Colonic mucosa (tissue), 4 donors: ENCODE data around the gene SLX9. TPM values are rescaled to one million over a fixed set of nuclear protein-coding genes. Genes with fewer than 3 reads are reported as not detected.

Experiments
- DNase-seq: peaks from one replicate; pipeline ENCODE4 v3.0.0-alpha.2; 2020
- H3K27ac ChIP-seq: fragments of 200-600 bp; one replicate; pipeline ENCODE4 v1.8.0; 2021
- H3K27me3 ChIP-seq: fragments of 200-600 bp; one replicate; pipeline ENCODE4 v1.8.0; 2021
- H3K36me3 ChIP-seq: fragments of 200-600 bp; one replicate; pipeline ENCODE4 v1.8.0; 2021
- H3K4me1 ChIP-seq: fragments of 200-600 bp; one replicate; pipeline ENCODE4 v1.8.0; 2021; ENCODE audit warnings: mild to moderate bottlenecking
- H3K4me3 ChIP-seq: fragments of 200-600 bp; one replicate; pipeline ENCODE4 v1.8.0; 2021
- H3K9ac ChIP-seq, 2 donors: one replicate each; pipeline ENCODE4 v1.7.0; 2013; ENCODE audit warnings: control low read depth in 2 of 2, low read depth in 2 of 2, low read length in 2 of 2
- H3K9me3 ChIP-seq: fragments of 200-600 bp; one replicate; pipeline ENCODE4 v1.8.0; 2021
- intact Hi-C: fragments of 100-400 bp; cut with DNase I; formaldehyde crosslinking; loops from one replicate; pipeline ENCODE4 v1.14.1; 2022
- total RNA-seq, 2 donors: library from RNA; stranded (reverse); fragmentation: NEBNext Ultra II Directional in 1 of 2; extraction: Animal tissue kit (Norgen Biotek cat#: 25700) in 1 of 2; gene quantifications; one replicate each; pipeline ENCODE4 v1.2.1, GENCODE V29; 2021
- TF ChIP-seq, protein P1 (sequence below): fragments of 200-600 bp; IDR thresholded peaks from one replicate; pipeline ENCODE4 v1.8.0; 2022; ENCODE audit warnings: antibody characterized with exemption, mild to moderate bottlenecking
- donor health status: healthy.
- donor health status: DM: no; HTN: no; CAD: no.
- donor health status: DM: no; HTN: no; CAD: no.

SLX9 gene
- total RNA-seq, 2 donors from 2014 or later = 30.6 to 50.1 TPM

DNA sequence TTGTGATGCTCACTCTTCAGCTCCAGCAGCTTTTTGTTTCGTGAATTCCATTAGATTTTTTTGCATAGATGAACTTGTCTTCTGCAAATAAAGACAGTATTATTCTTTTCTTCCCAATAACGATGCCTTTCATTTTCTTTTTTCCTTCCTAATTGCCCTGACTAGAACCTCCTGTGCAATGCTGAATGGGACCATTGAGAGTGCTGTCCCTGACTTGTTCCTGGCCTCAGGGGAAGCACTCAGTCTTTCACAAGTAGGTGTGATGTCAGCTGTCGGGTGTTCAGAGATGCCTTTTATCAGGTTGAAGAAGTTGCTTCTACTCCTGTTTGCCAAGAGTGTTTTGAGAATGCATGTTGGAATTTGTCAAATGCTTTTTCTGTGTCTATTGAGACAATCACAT, 70.3 kb downstream of the SLX9 start:
- Histone ChIP-seq H3K27ac (no peak overlapping the region), H3K9ac (no peak overlapping the region), H3K9me3 (no peaks in the 10 kb centered on the region), H3K4me3 (no peak overlapping the region), H3K4me1 (peaks cover 7% of the 10 kb centered on the region), H3K36me3 (no peaks in the 10 kb centered on the region), H3K27me3 (no peaks in the 10 kb centered on the region)
- TF ChIP-seq, protein P1, sequence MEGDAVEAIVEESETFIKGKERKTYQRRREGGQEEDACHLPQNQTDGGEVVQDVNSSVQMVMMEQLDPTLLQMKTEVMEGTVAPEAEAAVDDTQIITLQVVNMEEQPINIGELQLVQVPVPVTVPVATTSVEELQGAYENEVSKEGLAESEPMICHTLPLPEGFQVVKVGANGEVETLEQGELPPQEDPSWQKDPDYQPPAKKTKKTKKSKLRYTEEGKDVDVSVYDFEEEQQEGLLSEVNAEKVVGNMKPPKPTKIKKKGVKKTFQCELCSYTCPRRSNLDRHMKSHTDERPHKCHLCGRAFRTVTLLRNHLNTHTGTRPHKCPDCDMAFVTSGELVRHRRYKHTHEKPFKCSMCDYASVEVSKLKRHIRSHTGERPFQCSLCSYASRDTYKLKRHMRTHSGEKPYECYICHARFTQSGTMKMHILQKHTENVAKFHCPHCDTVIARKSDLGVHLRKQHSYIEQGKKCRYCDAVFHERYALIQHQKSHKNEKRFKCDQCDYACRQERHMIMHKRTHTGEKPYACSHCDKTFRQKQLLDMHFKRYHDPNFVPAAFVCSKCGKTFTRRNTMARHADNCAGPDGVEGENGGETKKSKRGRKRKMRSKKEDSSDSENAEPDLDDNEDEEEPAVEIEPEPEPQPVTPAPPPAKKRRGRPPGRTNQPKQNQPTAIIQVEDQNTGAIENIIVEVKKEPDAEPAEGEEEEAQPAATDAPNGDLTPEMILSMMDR = no peak
- no peak for DNase-seq
- intact Hi-C loops = no loop called here

DNA sequence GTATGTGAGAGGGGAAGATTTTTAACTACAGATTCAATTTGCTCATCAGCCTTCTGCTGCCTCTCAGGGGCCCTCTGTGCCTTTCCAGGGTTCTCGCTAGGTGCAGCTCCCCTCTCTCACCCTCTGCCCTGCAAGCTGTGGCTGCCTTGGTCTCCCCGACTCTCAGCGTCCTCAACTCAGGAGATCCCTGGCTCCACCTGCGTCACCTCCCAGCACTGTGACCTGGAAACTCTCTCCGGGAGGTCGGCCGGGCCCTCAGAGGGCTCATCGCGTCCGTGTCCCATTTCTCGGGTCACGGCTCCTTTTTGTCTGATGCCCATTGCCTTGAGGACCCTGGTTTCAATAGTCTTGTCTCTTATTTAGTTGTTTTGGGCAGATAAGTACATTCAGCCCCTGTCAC, 71.0 kb downstream of the SLX9 start:
- TF ChIP-seq, protein P1 = no peak
- H3K4me3 ChIP-seq = no peak overlapping the region
- H3K9ac ChIP-seq = no peak overlapping the region
- intact Hi-C loops = no loop called here
- H3K27ac ChIP-seq = no peak overlapping the region
- H3K4me1 ChIP-seq = peaks cover 7% of the 10 kb centered on the region
- no peak for DNase-seq
- H3K27me3 ChIP-seq = peaks cover 1% of the 10 kb centered on the region
- no peaks in the 10 kb centered on the region for H3K9me3 ChIP-seq
- no peaks in the 10 kb centered on the region for H3K36me3 ChIP-seq

DNA sequence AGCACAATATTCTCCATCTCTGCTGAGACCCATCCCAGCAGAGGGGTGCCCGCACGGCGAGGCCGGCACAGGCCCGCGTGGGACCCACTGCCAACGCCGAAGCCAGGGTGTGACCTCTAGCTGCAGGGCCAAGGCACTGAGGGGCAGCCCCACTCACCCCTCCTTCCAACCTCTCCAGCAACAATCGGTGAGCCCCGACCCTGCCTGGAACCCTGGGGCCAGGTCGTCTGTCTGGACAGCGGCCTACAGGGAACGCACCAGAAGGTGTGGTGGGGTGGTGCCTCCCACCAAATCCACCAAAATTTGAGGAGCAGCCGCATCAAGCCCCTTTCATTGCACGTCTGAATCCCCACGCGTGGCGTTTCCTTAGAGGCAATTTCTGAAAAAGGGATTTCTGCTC, 71.6 kb downstream of the SLX9 start:
- intact Hi-C loops = no loop called here
- Histone ChIP-seq H3K9me3 (no peaks in the 10 kb centered on the region), H3K36me3 (no peaks in the 10 kb centered on the region), H3K9ac (no peak overlapping the region), H3K27ac (no peak overlapping the region), H3K4me3 (no peak overlapping the region), H3K27me3 (peaks cover 5% of the 10 kb centered on the region), H3K4me1 (peaks cover 7% of the 10 kb centered on the region)
- TF ChIP-seq, protein P1 = no peak
- no peak for DNase-seq

DNA sequence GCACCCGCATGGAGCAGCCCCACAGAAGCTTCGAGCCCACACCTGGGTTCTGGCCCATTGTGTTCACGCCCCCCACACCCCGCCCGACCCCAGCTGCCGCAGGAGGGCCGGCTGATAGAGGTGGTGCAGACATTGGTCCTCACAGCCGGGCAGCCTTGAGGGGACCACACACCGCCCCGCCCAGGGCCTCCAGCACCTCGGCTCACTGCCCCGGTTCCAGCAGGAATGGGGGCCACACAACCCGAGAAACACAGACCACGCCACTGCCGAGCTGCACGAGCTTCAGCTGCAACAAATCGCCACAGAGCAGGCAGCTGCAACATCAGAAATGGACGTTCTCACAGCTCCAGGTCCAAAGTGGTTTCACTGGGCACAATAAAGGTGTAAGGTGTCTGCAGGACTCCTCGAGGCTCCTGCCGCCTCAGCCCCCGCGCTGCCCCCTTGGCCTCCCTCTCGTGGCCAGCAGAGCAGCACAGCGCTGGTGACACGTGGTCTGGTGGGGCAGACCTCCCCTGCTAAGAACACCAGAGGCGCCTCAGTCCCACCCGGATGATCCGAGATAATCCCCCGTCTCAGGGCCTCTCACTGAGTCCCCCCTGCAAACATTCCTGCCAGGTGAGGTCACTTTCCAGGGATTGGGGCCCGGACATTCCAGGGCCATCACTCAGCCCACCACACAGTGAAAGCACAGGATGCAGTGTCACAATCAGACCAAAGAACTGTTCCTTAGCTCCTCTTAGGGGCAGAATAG, 72.3 kb downstream of the SLX9 start:
- TF ChIP-seq, protein P1 = no peak
- Histone ChIP-seq H3K27ac (no peak overlapping the region), H3K4me3 (no peak overlapping the region), H3K4me1 (peaks cover 7% of the 10 kb centered on the region), H3K36me3 (no peaks in the 10 kb centered on the region), H3K9me3 (no peaks in the 10 kb centered on the region), H3K9ac (no peak overlapping the region), H3K27me3 (peaks cover 6% of the 10 kb centered on the region)
- DNase-seq = no peak
- intact Hi-C loops = no loop called here

DNA sequence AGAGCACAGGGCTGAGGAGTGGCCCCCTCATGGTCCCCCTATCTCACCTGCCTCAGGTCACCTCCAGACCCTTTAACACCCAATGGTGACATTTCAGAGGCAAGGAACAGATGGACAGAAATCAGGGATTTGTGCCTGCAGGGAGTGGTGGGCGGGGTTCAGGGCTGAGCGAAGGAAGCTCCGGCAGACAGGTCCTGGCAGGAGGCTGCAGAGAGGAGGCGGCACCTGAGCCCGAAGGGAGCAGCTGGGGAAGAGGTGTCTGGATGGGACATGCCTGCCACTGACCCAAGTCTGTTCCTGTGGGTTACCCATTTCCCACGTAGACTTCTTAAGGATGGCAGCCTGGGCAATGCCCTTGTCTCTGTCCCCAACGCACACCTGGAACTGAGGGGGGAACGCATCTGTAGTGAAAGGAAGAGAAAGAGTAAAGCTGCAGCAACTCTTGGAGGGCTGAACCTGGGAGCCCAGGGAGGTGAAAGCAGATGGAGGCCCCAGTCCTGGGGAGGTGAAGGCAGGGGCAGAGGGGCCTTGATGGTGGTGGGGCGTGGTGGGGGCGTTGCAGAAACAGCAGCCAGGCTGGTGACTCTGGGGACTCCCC, 72.9 kb downstream of the SLX9 start:
- intact Hi-C loops = no loop called here

More for the DNA sequence above, 72.9 kb downstream of the SLX9 start:
- peak; percentile 43 for DNase-seq
- TF ChIP-seq, protein P1 = no peak
- Histone ChIP-seq H3K9me3 (no peaks in the 10 kb centered on the region), H3K27me3 (peaks cover 6% of the 10 kb centered on the region), H3K36me3 (no peaks in the 10 kb centered on the region), H3K9ac (peak overlapping the region in 1 of 2 donors; percentile 18), H3K27ac (no peak overlapping the region), H3K4me3 (no peak overlapping the region), H3K4me1 (peaks cover 7% of the 10 kb centered on the region)
